Activated gamma-delta T cell treated with anti-CD3 and anti-CD28 coated beads, Interleukin-2, amount 50 U/mL, for 16 hours (primary cell): ENCODE results near the gene EEFSEC.
A peak's percentile ranks its signal among the peaks of the same experiment; 100 is the strongest.

Source experiments
- DNase-seq: peaks from one replicate; pipeline ENCODE4 v3.0.0-alpha.2; 2020; ENCODE audit warnings: low read depth

The EEFSEC gene

DNA sequence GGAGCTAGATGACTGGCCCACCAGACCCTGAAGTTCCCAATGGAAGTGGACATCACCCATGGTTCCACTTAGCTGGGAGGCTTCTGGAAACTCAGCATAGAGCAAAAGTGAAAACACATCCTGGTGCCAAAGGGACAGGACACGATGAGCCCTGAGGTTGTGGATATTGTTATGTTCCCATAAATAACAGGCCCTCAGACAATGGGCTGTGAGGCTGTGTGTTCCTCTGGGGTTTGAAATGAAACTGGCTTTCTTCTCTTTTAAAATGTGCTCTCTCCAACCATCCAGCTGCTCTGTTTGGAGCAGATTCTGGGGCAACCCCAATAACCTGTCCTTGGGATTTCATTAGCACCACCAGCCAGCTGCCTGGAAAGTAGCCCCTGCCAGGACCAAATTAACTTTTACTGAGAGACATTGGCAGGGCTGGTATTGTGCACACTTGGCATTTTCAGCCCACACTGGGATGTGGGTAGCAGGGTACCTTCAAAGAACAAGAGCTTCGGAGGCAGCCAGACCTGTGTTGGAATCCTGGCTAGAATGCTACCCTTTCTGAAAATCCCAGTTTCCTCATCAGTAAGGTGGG, 215.9 kb downstream of the EEFSEC start:
- DNase-seq: no peak

DNA sequence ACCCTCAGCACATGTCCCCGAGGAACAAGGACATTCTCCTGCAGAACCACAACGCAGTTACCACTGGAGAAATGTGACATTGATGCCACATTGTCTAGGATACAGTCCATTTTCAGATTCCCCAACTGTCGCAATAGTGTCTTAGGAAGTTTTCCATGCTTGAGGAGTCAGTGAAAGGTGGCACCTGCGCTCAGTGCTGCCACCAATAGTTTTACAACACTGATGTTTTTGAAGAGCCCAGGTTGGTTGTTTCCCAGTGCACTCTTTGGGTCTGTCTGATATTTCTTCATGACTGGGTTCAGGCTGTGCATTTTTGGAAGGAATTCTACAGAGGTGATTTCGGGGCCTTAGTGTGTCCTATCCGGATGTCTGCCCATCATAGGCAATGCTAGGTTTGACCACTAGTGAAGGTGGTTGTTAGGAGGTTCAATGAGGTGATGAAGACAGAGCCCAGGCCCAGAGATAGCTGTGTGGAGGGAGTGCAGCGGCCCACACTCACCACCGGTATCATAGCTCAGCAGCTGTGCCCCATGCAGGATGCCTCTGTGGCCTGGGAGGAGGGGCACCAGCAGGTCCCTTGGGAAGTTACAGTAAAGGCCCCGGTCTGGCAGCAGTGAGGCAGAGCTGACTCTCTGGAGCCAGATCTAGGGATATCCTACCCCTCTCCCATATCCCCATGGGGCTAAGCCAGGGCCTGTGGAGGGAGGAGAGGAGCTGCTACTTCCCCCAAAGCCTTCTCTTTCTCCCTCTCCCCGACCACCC, 216.8 kb downstream of the EEFSEC start:
- no peak for DNase-seq

DNA sequence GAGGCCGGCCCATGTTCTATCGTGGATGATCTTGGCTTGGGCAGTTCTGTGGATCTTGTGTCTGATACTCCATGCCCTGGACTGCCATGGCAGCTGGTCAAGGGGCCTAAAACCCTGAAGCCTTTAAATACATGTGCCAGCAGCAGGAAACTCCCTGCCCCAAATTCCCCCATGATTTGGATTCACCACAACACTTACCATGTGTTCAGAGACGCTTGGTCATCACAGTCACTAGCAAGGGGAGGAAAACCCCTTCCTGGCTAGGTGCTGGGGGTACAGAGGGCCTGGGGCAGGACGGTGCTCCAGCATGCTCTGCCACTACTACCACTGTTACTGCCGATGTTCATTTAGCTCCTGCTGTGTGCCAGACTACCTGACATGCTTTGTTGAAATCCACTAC, 219.0 kb downstream of the EEFSEC start:
- DNase-seq: no peak

DNA sequence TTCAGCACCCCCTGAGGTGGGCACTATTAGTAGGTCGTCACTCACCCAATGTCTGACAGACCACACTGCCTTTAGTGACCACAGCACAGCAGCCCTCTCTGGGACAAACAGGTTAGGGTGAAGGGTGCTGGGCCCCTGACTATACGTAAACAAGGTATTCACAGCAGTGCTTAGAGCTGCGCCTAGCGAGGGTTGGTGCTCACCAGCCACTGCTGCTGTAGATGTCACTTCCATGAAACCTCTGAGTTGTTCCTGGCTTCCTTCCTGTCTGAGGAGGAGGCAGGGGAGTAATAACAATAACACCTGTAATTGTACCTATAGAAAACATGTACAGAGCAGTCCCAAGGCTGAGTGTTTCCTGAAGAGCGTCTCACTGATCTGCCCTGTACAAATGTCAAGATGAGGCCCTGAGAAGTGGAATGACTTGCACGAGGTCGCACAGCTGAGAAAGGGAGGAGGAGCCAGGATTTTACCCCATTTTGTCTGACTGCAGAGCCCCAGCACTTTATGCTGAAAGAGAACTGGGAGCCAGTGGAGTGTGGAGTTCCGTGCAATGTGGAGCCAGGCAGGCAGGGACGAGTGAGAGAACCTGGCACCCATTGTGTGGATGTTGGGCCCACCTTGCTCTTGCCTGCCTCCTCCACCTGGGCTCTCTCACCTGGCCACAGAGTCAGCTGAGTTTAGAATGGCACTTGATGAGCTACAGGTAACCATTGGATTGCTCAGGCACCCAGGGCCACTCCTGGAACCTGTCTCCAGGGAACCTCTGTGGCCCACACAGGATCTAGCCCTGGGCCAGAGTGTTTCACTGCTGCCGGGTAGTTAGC, 219.6 kb downstream of the EEFSEC start:
- DNase-seq: no peak

DNA sequence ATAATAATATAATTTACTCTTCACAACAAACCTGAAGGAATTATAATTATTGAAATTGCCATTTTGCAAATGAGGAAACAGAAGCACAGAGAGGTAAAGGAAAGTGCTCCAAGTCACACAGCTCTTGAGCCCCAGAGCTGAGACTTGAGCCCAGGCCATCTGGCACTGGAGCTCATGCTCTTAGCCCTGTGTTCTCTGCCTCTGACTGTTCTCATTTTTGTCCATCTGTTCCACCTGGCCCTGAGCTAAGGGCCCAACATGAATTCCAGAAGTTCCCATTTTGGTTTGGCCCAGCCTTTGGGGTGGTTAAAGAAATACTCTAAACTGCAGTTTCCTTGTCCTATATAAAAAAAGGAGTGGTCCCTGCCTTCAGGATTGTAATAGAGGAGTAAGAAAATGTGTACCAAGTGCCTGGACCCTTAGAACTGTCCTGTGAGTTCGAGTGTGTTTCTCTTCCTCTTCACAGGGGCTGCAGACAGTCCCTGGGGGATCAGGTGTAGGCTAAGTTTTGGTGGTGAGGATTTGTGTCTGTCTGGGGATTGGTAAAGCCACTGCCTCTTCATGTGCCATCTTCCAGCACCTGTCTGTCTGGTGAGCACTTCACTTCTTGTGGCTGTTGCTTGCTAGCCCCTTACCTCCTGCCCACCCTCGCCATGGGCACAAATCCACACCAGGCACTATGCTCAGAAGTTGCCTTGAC, 221.6 kb downstream of the EEFSEC start:
- no peak for DNase-seq

DNA sequence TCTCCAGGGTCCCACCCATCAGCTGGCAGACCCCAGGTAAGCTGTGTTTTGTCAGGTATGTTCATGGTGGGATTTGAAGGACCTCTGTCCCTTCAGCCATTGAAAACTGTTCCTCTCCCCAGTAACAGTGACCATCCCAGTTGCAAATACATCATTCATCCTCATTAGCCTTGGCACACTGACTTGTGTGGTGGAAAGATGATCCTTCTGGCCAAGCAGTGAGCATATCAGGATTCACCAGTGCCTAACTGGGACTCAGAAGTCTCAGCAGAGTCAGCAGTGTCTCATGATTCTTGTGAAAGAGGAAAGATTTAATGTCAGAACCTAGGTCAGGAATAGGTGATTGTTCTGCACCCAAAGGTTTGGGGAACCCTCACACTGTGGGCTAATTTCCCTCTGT, 223.2 kb downstream of the EEFSEC start:
- DNase-seq: no peak

DNA sequence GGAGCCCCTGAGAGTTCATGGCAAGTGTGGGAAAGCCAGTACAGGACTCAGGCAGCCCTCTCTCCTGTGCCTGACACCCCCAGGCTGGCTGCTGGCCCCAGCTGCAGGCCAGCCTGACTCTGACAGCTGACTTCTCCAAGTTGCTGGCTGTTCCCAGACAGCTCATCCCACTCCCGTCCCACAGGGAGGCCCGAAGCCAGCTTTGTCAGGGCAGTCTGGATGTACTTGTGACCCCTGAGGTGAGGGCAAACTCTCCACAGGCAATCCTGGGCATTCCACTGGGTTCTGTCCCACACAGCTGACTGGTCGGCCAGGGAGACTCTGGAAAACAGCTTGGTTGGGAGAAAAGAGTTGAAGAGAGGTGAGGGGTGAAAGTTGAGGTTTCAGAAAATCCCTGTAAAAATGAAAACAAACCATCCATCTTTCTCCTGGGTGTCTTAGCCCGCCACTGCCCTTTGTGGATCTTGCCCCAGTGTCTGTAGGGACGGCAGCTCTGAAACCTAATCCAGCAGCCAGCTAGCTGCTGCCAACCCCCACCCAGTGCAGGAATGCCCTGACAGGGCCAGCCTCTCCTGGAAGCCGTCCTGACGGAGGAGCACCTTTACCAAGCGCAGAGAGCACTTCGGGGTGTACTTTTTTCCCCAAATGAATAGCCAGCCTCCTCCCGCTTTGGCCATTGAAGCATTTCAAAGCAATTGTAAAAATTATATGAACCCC, 225.5 kb downstream of the EEFSEC start:
- DNase-seq: no peak

DNA sequence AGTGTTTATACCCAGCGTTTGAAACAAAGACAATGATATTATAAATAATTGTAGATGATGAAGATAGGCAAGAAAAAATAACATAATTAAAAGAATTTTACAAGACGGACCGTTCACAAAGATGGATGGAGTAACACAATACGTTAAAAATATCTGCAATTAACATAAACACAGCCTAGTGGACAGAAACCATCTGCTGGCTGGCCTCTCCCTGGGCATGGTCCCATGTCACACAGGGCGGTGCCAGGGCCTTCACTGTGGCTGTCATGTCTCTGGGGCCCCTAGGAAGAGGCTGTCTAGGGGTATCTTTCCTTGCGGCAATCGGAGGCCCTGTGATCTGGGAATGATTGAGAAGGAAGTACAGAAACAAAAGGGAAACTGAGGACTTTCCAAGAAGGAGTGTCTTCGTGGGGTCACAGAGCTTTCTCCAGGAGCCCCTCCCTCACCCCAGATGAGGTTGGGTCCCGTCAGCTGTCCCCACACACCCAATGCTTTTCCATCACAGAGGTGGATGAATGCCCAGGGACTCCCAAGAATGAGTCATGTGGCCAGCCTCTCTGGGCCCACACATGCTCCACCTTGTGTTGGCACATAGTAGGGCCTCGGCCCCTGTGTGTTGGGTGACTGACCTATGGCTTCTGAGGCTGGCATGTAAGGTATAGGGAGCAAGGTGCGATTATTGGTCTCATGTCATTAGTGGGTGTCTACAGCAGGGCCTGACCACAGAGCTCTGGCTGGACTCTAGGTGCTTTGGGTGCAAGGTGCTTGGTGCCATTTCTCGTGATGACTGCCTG, 226.3 kb downstream of the EEFSEC start:
- DNase-seq: no peak

DNA sequence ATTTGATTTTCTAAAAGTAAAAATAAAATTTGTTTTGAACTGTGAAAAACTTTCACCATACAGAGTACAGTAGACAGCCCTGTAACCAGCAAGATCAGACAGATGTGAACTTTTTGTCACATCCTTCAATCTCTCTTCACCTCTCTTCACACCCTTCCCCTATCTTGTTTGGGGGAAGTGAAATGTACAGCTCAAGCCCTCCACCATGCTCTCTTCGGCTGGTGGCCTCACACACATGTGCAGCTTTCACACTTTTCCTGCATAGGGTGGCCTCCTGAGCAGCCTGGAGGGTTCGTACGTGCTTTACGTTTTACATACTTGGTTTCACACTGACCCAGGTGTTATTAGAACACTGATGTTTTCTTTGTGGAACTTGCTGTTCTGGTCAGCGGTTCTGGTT, 227.0 kb downstream of the EEFSEC start:
- DNase-seq: no peak

DNA sequence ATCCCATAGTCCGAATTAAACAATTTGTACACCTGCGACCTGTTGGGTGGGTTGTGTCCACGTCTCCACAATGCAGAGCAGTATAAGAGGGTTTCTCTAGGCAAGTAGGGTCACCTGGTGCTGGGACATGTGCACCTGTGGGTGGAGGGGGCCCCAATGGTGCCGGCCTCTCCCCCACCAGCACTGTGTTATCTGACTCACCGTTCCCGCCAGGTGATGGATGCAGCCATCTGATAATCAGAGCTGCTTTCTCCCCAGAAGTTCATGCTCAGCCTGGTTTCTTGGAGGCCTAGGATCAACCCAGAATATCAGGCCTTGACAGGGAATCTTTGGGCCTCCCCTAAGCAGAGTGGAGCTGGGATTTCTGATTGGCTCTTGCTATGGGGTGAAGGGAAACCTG, 227.4 kb downstream of the EEFSEC start:
- no peak for DNase-seq

DNA sequence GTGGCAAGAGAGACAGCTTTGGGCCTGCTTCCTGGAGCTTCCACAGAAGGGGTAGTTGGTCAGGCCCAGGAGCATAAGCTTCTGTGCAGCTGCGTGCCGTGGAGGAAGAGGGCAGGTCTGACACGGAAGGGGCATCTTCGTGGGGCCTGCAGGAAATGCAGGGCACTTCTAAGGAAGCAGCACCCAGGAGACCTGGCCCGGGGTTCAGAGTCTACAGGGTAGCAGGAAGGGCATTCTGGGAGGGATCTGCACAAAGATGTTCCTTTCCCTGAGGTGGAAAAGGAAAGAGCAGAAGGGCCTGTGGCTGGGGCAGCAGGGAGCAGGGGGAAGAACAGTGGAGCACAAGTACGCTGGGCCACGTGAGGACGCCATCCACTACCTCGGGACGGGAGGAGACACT, 228.3 kb downstream of the EEFSEC start:
- DNase-seq: no peak

DNA sequence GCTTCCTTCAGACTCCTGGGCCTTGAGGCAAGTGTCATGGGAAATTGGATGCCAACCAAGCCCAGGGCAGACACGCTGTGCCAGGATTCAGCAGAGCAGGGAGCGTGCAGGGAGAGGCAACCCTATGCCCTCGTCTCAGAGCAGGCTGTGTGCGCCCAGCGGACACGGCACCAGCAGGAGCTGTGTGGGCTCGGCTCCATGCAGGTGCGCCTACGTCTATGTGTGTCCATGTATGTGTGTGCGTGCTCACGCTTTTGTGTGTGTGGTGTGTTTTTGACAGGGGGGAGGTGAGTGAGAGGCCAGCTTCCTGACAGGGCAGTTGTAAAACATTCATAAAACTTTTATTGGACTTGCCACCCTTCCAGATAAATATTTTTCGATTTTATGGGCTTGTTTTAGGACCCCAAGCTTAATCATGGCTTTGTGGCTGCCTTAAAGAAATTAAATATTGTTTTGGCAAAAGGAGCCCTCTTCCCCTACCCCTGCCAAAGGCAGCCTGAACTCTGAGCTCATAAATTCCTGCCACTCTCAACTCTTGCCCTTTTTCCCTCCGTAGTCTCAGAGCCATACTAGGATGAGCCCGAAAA, 229.0 kb downstream of the EEFSEC start:
- no peak for DNase-seq

DNA sequence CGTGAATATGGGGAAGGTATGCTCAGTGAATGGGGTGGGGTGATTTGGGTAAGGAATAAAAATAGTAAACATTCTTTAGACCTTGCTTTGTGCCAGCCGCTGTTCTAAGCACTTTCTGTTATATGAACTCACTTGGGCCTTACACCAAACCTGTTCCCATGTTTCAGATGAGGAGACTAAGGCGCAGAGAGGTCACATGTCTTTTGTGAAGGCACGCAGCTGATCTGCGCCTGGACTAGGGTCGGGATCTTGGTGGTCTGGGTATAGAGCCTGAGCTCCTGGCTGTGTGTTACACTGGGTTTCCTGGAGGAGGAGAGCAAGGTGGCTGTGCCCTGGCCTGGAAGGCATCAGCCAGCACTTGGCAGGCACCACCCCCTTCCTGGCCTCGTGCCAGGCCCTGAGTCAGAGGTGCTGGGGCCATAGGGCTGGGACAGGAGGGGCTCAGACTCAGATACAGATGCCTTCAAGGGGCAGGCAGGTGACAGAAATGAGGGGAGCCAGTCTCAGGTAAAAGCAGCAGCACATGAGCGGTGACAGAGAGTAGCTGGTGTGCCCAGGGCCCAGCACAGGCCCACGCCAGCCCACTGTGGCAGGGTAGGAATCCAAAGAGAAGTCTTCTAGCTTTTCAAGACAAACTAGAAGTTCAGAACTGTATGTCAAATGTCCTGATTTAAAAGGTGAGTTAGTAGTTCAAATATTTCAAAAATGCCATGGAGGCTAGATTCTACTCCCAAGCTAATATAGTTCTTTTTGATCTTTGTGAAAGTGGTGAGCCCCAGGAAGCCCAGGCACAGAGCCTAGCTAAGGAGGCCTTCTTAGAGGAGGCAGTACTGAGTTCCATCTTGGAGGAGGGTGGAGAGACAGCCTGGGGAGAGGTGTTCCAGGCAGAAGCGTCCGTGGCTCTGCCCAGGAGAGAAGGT, 230.3 kb downstream of the EEFSEC start:
- DNase-seq: peak; percentile 61

DNA sequence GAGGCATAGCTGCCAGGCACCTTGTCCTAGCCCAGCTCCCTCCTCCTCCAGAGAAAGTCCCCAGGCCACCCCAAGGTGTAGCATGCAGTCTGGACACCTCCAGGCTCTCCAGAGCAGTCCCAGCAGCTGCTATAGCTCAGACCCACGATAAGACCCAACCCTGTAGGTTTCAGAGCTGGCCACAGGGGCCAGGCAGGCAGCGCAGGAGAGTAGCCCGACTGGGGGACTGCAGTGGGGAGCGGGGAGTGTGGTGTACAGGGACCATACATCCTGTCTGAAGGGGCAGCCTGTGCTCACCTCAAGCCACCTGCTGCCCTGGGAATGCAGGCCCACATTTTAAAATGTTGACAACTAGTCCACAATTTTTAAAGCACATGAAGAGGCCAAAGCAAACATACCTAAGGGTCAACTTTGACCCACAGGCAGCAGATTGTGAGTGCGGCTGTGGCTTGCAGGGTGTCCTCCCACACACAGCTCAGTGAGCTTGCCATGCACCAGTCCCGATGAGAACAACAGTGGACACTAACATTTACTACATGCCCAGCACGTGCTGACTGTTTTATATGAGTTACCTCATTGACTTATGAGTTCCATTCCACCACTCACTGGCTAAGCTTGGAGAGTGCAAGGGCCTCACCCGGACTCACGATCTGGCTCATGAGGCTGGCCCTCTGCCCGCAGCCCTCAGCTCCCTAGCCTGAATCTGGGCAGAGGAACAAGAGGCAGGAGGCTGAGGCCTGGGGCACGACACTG, 232.0 kb downstream of the EEFSEC start:
- DNase-seq: no peak

DNA sequence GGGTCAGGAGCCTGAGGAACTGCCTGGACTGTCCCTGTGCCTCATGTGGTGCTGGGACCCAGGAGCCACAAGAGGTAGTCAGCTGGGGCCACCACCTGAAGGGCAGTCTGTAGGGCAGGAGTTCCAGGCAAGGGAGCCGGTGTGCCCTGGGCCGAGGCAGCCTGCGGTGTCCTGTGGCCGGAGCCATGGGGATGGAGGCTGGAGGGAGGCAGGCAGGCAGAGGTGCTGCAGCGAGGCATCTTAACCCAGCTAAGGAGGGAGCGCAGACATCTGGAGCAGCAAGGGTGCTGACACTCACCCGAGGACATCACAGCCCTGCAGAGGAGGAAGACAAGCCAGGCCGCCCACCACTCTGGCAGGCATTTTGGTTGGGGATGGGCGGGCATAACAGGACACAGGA, 235.7 kb downstream of the EEFSEC start:
- no peak for DNase-seq

DNA sequence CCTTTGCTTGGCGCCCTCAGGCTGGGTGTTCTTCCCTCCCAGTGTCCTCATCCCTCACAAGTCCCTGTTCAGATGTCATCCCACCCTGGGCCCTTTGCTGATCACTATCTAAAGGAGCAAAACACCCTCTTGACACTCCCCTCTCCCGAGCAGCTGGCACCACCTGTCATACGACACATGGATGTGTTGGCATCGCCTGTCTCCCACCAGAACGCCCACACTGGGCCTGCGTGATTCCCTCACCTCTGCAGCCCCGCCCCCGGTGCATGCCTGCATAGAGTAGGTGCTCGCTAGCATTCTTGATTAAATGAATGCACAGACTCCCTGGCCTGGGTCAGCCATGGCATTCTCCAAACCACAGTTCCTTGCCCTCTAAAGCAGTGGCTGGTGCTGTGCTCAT, 237.6 kb downstream of the EEFSEC start:
- DNase-seq: no peak

DNA sequence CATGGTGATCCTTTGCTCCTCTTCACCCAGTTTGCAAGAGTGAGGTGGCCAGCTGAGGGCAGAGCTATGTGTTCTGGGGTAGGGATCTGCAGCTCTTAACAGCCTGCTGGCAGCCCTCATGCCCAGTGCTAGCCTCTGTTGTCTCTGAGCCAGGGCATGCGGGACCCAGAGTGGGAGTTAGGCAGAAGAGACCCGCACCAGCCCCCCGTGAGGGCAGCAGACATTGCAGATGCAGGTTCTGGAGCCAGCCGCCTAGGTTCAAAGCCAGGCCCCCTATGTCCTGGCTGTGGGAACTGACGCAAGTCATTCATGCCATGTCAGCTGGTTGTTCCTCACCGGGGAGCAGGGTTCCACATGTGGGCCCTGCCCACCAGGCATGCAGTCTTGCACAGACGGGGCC, 238.7 kb downstream of the EEFSEC start:
- DNase-seq: no peak

DNA sequence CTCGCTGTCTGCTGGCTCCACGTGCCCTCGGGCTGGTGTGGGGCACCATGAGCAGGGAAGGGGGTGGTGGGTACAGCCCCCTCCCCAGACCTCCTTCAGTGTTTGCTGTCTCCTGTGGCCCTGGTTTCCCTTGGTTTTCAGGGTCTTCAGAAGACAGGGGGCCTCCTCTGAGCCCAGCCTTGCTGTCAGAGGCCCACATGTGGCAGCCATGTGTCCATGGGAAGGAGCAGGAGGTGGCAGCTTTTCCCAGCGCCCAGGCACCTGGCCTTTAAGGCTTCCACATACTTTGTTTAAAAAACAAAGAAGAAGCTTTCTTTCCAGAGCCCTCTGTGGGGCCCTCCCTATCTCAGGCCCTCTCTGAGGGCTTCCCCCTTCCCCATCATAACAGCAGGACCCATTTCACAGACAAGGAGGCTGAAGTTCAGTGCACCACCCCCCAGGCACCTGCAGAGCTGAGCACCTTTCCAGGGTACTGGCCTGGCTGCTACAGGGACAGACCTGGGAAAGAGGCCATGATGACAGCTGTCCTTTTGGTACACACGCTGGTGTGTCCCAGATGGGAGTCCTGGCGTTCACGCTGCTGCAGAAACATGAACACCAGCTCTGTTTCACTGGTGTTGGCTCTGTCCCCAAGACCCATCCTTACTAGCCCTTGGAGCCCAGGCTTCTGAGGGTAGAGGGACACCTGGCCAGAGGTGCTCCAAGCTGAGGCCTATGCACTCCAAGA, 239.7 kb downstream of the EEFSEC start:
- no peak for DNase-seq
